ENCODE measurements around the gene C5AR2. TPM values are rescaled to one million over a fixed set of nuclear protein-coding genes. Genes with fewer than 3 reads are reported as not detected.

The C5AR2 gene
- total RNA-seq, 1 donor from 2014 or later = not detected

GRCh38 chr19:47313754-47314295 lies 18.1 kb upstream of the C5AR2 start:
- Histone ChIP-seq H3K4me3 (ENCODE audit: insufficient read depth, low read depth, low read length) (no peak overlapping the region), H3K9me3 (ENCODE audit: insufficient read depth, low read depth, low read length) (no peaks in the 10 kb centered on the region), H3K36me3 (ENCODE audit: insufficient read depth, low read length) (no peaks in the 10 kb centered on the region), H3K79me2 (ENCODE audit: insufficient read depth, low read length) (no peaks in the 10 kb centered on the region), H3K4me1 (ENCODE audit: insufficient read depth, low read length) (peaks cover 7% of the 10 kb centered on the region), H4K20me1 (ENCODE audit: insufficient read depth, low read length) (no peaks in the 10 kb centered on the region), H3K27ac (ENCODE audit: low read depth, low read length) (no peak overlapping the region), H3K4me2 (ENCODE audit: low read length) (no peak overlapping the region), H3K9ac (ENCODE audit: low read length) (no peak overlapping the region), H3K27me3 (ENCODE audit: insufficient read depth, low read length) (peaks cover 3% of the 10 kb centered on the region), H2AFZ (ENCODE audit: low read depth, low read length) (no peak overlapping the region)
- H3K27me3 Mint-ChIP-seq (ENCODE audit: low read depth, unreplicated experiment) = peaks cover 7% of the 10 kb centered on the region
- peaks cover 10% of the 10 kb centered on the region for H3K9me3 Mint-ChIP-seq (ENCODE audit: unreplicated experiment)
- H3K4me1 Mint-ChIP-seq (ENCODE audit: low read depth, unreplicated experiment) = peaks cover 7% of the 10 kb centered on the region
- H3K27ac Mint-ChIP-seq (ENCODE audit: unreplicated experiment) = no peak overlapping the region
- H3K36me3 Mint-ChIP-seq (ENCODE audit: low read depth, unreplicated experiment) = peaks cover 24% of the 10 kb centered on the region
- H3K4me3 Mint-ChIP-seq (ENCODE audit: unreplicated experiment) = no peak overlapping the region
- TF ChIP-seq CTCF (IDR thresholded peaks at IDR 0.05; ENCODE audit: insufficient read depth, low read depth, low read length) (no peak), EZH2 (IDR thresholded peaks at IDR 0.05; ENCODE audit: insufficient read depth, low read length) (no peak)
- no peak for FAIRE-seq
- DNase-seq (ENCODE audit: low read depth) = no peak

- H3K27me3 Mint-ChIP-seq (ENCODE audit: low read depth, unreplicated experiment) = peaks cover 3% of the 10 kb centered on the region
- no peaks in the 10 kb centered on the region for H3K36me3 ChIP-seq (ENCODE audit: insufficient read depth, low read length)
- peaks cover 7% of the 10 kb centered on the region for H3K4me1 Mint-ChIP-seq (ENCODE audit: low read depth, unreplicated experiment)
- H3K4me3 ChIP-seq (ENCODE audit: insufficient read depth, low read depth, low read length) = no peak overlapping the region
- H3K9me3 Mint-ChIP-seq (ENCODE audit: unreplicated experiment) = peaks cover 10% of the 10 kb centered on the region
- no peak overlapping the region for H2AFZ ChIP-seq (ENCODE audit: low read depth, low read length)
- FAIRE-seq (no peak), DNase-seq (ENCODE audit: low read depth) (peak; percentile 83)
- H3K9ac ChIP-seq (ENCODE audit: low read length) = no peak overlapping the region
- peak overlapping the region; percentile 8 for H3K27ac ChIP-seq (ENCODE audit: low read depth, low read length)
- H3K27ac Mint-ChIP-seq (ENCODE audit: unreplicated experiment) = peak overlapping the region; percentile 66
- no peaks in the 10 kb centered on the region for H4K20me1 ChIP-seq (ENCODE audit: insufficient read depth, low read length)
- H3K4me3 Mint-ChIP-seq (ENCODE audit: unreplicated experiment) = peak overlapping the region; percentile 5
- peaks cover 20% of the 10 kb centered on the region for H3K36me3 Mint-ChIP-seq (ENCODE audit: low read depth, unreplicated experiment)
- H3K27me3 ChIP-seq (ENCODE audit: insufficient read depth, low read length) = peaks cover 3% of the 10 kb centered on the region
- H3K9me3 ChIP-seq (ENCODE audit: insufficient read depth, low read depth, low read length) = no peaks in the 10 kb centered on the region
- peak overlapping the region; percentile 49 for H3K4me2 ChIP-seq (ENCODE audit: low read length)
- TF ChIP-seq CTCF (IDR thresholded peaks at IDR 0.05; ENCODE audit: insufficient read depth, low read depth, low read length) = no peak
- no peak for TF ChIP-seq EZH2 (IDR thresholded peaks at IDR 0.05; ENCODE audit: insufficient read depth, low read length)
- peaks cover 7% of the 10 kb centered on the region for H3K4me1 ChIP-seq (ENCODE audit: insufficient read depth, low read length)
- H3K79me2 ChIP-seq (ENCODE audit: insufficient read depth, low read length) = no peaks in the 10 kb centered on the region
Measured at GRCh38 chr19:47315125-47315821, 16.7 kb upstream of the C5AR2 start.

GRCh38 chr19:47316513-47316912 lies 15.5 kb upstream of the C5AR2 start:
- H3K27me3 ChIP-seq (ENCODE audit: insufficient read depth, low read length) = peaks cover under 1% of the 10 kb centered on the region
- H3K27me3 Mint-ChIP-seq (ENCODE audit: low read depth, unreplicated experiment) = peaks cover 5% of the 10 kb centered on the region
- no peak overlapping the region for H3K4me3 ChIP-seq (ENCODE audit: insufficient read depth, low read depth, low read length)
- H3K79me2 ChIP-seq (ENCODE audit: insufficient read depth, low read length) = no peaks in the 10 kb centered on the region
- peaks cover 19% of the 10 kb centered on the region for H3K36me3 Mint-ChIP-seq (ENCODE audit: low read depth, unreplicated experiment)
- H3K27ac Mint-ChIP-seq (ENCODE audit: unreplicated experiment) = no peak overlapping the region
- no peaks in the 10 kb centered on the region for H3K9me3 ChIP-seq (ENCODE audit: insufficient read depth, low read depth, low read length)
- DNase-seq (ENCODE audit: low read depth) (no peak), FAIRE-seq (no peak)
- H3K9me3 Mint-ChIP-seq (ENCODE audit: unreplicated experiment) = peaks cover 11% of the 10 kb centered on the region
- H3K36me3 ChIP-seq (ENCODE audit: insufficient read depth, low read length) = no peaks in the 10 kb centered on the region
- peaks cover 7% of the 10 kb centered on the region for H3K4me1 ChIP-seq (ENCODE audit: insufficient read depth, low read length)
- H3K4me3 Mint-ChIP-seq (ENCODE audit: unreplicated experiment) = no peak overlapping the region
- H2AFZ ChIP-seq (ENCODE audit: low read depth, low read length) = no peak overlapping the region
- H3K4me1 Mint-ChIP-seq (ENCODE audit: low read depth, unreplicated experiment) = peaks cover 7% of the 10 kb centered on the region
- H3K27ac ChIP-seq (ENCODE audit: low read depth, low read length) = no peak overlapping the region
- no peak overlapping the region for H3K4me2 ChIP-seq (ENCODE audit: low read length)
- no peaks in the 10 kb centered on the region for H4K20me1 ChIP-seq (ENCODE audit: insufficient read depth, low read length)
- no peak overlapping the region for H3K9ac ChIP-seq (ENCODE audit: low read length)
- no peak for TF ChIP-seq EZH2 (IDR thresholded peaks at IDR 0.05; ENCODE audit: insufficient read depth, low read length)
- TF ChIP-seq CTCF (IDR thresholded peaks at IDR 0.05; ENCODE audit: insufficient read depth, low read depth, low read length) = no peak

Measured in astrocyte (in vitro differentiated cells and primary cell).